Measurements from ENCODE around the gene KRT4.

DNA sequence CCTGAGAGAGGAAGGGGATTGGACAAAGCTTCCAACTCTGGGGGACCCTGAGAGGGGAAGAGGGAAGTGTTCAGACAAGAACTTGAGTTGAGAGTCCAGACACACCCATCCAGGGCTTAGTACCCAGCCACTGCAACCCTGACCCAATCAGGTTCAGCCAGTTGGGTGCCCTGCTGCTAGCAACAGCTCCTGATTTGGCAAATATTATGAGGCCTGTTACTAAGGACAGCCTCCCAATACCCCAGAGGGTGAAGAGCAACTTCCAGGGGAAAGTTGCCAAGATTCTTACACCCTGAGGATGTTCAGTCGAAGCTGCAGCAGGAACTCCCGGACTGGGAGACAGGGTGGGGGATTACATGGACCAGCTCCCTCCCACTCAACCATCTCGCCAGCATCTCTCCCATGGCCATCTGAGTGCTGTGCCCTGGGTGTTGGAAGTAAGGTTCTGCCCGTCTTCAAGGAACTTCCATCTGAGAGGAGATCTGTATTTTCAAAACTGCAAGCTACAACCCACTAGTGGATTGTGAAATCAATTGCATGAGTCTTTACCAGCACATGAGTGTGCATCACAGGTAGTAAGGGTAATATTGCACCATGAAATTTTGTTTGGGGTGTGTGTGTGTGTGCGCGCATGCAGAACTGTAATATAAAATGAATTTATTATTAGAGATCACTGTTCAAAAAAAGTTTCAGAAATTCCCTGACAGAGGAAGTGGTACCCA, 46.3 kb upstream of the KRT4 start:
- TF ChIP-seq, protein P1, sequence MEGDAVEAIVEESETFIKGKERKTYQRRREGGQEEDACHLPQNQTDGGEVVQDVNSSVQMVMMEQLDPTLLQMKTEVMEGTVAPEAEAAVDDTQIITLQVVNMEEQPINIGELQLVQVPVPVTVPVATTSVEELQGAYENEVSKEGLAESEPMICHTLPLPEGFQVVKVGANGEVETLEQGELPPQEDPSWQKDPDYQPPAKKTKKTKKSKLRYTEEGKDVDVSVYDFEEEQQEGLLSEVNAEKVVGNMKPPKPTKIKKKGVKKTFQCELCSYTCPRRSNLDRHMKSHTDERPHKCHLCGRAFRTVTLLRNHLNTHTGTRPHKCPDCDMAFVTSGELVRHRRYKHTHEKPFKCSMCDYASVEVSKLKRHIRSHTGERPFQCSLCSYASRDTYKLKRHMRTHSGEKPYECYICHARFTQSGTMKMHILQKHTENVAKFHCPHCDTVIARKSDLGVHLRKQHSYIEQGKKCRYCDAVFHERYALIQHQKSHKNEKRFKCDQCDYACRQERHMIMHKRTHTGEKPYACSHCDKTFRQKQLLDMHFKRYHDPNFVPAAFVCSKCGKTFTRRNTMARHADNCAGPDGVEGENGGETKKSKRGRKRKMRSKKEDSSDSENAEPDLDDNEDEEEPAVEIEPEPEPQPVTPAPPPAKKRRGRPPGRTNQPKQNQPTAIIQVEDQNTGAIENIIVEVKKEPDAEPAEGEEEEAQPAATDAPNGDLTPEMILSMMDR (IDR thresholded peaks at IDR 0.05): no peak
- TF ChIP-seq POLR2A (IDR thresholded peaks at IDR 0.05): no peak
